KMS-11 (cell line): Measurements from ENCODE around the gene WDR89.

ENCODE experiments used
- H2AFZ ChIP-seq: fragments of 200-600 bp; sonication (generic); 2 replicates; pipeline ENCODE4 v1.6.1; 2016; ENCODE audit warnings: antibody characterized with exemption, mixed run types, low read depth
- H3K27ac ChIP-seq: fragments of 200-600 bp; sonication (generic); 2 replicates; pipeline ENCODE4 v1.6.1; 2016; ENCODE audit warnings: mild to moderate bottlenecking, mixed run types
- H3K27me3 ChIP-seq: fragments of 200-600 bp; sonication (generic); 2 replicates; pipeline ENCODE4 v1.6.1; 2017; ENCODE audit warnings: mild to moderate bottlenecking, low read depth, mixed run types, moderate library complexity; ENCODE audit not compliant: insufficient read depth
- H3K36me3 ChIP-seq: fragments of 200-600 bp; sonication (generic); 2 replicates; pipeline ENCODE4 v1.6.1; 2017; ENCODE audit warnings: mild to moderate bottlenecking, mixed run types; ENCODE audit not compliant: insufficient read depth
- H3K4me1 ChIP-seq: fragments of 200-600 bp; sonication (generic); 2 replicates; pipeline ENCODE4 v1.6.1; 2016; ENCODE audit warnings: mild to moderate bottlenecking, low read depth, mixed run types; ENCODE audit not compliant: poor library complexity, severe bottlenecking
- H3K4me2 ChIP-seq: fragments of 200-600 bp; sonication (generic); 2 replicates; pipeline ENCODE4 v1.7.0; 2016; ENCODE audit warnings: mild to moderate bottlenecking, mixed run types
- H3K4me3 ChIP-seq: fragments of 200-600 bp; sonication (generic); IDR thresholded peaks from 2 replicates; pipeline ENCODE4 v1.6.1; 2017; ENCODE audit warnings: low read depth, low read length, mixed read lengths; ENCODE audit not compliant: insufficient read depth
- H3K79me2 ChIP-seq: fragments of 200-600 bp; sonication (generic); 2 replicates; pipeline ENCODE4 v1.6.1; 2016; ENCODE audit warnings: low read depth, mixed run types; ENCODE audit not compliant: insufficient read depth
- H3K9ac ChIP-seq: fragments of 200-600 bp; sonication (generic); 2 replicates; pipeline ENCODE4 v1.6.1; 2016; ENCODE audit warnings: mild to moderate bottlenecking, mixed run types
- H4K20me1 ChIP-seq: fragments of 200-600 bp; sonication (generic); 2 replicates; pipeline ENCODE4 v1.6.1; 2016; ENCODE audit warnings: mild to moderate bottlenecking, mixed run types; ENCODE audit not compliant: insufficient read depth
- CTCF ChIP-seq: fragments of 200-600 bp; sonication (generic); conservative IDR thresholded peaks from 2 replicates; pipeline ENCODE4 v1.6.1; 2017; ENCODE audit warnings: low read depth, mild to moderate bottlenecking, antibody characterized with exemption, low read length, moderate library complexity, mixed read lengths

WDR89 gene

GRCh38 chr14:63673886-63674497 is 32.3 kb upstream of the WDR89 start:
- no peak overlapping the region for H3K4me3 ChIP-seq
- TF ChIP-seq CTCF: no peak

DNA sequence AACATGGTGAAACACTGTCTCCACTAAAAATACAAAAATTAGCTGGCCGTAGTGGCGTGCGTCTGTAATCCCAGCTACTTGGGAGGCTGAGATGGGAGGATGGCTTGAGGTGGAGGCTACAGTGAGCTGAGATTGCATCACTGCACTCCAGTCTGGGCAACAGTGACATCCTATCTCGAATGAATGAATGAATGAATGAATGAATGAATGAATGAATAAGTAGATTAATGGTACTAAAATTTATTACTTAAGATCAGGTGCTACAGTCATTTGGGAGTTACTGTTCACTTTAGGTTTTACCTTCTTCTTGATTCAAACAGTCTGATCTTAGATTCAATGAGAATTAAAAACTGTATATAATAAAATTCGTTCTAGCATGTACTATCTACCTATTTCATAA is 31.6 kb upstream of the WDR89 start:
- Histone ChIP-seq H3K4me3 (no peak overlapping the region), H3K9ac (no peak overlapping the region), H3K36me3 (no peaks in the 10 kb centered on the region), H3K4me2 (no peak overlapping the region), H3K27me3 (no peaks in the 10 kb centered on the region), H3K79me2 (no peaks in the 10 kb centered on the region), H4K20me1 (no peaks in the 10 kb centered on the region), H3K4me1 (peaks cover 7% of the 10 kb centered on the region), H2AFZ (no peak overlapping the region), H3K27ac (no peak overlapping the region)
- TF ChIP-seq CTCF: no peak

More at GRCh38 chr14:63673886-63674497, 32.3 kb upstream of the WDR89 start:
- H3K27me3 ChIP-seq: no peaks in the 10 kb centered on the region
- peaks cover 7% of the 10 kb centered on the region for H3K4me1 ChIP-seq
- H3K4me2 ChIP-seq: no peak overlapping the region
- H3K27ac ChIP-seq: no peak overlapping the region
- H3K9ac ChIP-seq: no peak overlapping the region
- H2AFZ ChIP-seq: no peak overlapping the region
- H4K20me1 ChIP-seq: no peaks in the 10 kb centered on the region
- no peaks in the 10 kb centered on the region for H3K36me3 ChIP-seq
- no peaks in the 10 kb centered on the region for H3K79me2 ChIP-seq

DNA sequence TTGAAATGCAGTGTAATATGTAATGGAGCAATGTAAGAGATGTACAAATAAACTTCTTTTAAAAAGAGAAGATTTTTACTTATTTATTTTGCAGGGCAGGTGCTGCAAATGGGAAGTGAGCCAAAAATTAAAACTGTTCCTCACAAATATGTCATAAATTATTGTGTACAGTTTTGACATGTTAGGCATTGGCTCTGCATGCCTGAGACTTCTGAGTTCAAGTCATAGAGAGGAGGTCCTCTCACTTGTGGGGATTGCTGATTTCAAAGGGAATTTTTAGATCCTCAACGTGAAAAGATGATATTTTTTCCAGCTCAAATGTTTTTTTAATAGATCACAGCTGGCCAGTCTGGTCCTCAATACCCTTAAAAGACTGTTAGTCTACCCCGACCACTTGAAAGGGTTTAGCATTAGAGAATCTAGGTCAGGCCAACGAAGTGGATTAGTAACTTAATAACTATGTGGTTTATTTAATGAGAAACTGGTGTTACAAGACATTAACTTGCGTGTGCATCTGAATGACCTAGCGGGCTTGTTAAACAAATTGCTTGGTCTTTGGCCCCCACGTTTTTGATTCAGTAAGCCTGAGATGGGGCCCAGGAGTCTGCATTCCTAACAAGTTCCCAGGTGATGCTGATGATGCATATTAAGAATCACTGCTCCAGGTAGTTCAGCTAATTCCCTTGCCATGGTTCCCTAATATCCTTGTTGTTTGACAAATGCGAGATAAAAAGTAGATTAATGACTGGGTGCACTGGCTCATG is 30.9 kb upstream of the WDR89 start:
- Histone ChIP-seq H3K4me2 (no peak overlapping the region), H2AFZ (no peak overlapping the region), H3K27me3 (no peaks in the 10 kb centered on the region), H3K4me3 (no peak overlapping the region), H3K79me2 (no peaks in the 10 kb centered on the region), H3K27ac (no peak overlapping the region), H3K9ac (no peak overlapping the region), H3K4me1 (peaks cover 7% of the 10 kb centered on the region), H4K20me1 (no peaks in the 10 kb centered on the region), H3K36me3 (no peaks in the 10 kb centered on the region)
- TF ChIP-seq CTCF: no peak

GRCh38 chr14:63671987-63672386 is 30.3 kb upstream of the WDR89 start:
- no peak overlapping the region for H3K27ac ChIP-seq
- H4K20me1 ChIP-seq: no peaks in the 10 kb centered on the region
- H3K79me2 ChIP-seq: no peaks in the 10 kb centered on the region
- H3K4me3 ChIP-seq: no peak overlapping the region
- H3K36me3 ChIP-seq: no peaks in the 10 kb centered on the region
- no peak for TF ChIP-seq CTCF
- no peak overlapping the region for H3K9ac ChIP-seq
- H3K27me3 ChIP-seq: no peaks in the 10 kb centered on the region
- no peak overlapping the region for H3K4me2 ChIP-seq
- H3K4me1 ChIP-seq: peaks cover 7% of the 10 kb centered on the region
- no peak overlapping the region for H2AFZ ChIP-seq
